HG03175 (cell line): ENCODE results near the gene FFAR1.

Experiments
- ATAC-seq: cut with Tn5 transposase; IDR thresholded peaks from one replicate; pipeline ENCODE4 v1.9.1; 2021; ENCODE audit warnings: mild to moderate bottlenecking, moderate library complexity; ENCODE audit not compliant: unreplicated experiment

Gene FFAR1, protein sequence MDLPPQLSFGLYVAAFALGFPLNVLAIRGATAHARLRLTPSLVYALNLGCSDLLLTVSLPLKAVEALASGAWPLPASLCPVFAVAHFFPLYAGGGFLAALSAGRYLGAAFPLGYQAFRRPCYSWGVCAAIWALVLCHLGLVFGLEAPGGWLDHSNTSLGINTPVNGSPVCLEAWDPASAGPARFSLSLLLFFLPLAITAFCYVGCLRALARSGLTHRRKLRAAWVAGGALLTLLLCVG (N-terminal part only)

DNA sequence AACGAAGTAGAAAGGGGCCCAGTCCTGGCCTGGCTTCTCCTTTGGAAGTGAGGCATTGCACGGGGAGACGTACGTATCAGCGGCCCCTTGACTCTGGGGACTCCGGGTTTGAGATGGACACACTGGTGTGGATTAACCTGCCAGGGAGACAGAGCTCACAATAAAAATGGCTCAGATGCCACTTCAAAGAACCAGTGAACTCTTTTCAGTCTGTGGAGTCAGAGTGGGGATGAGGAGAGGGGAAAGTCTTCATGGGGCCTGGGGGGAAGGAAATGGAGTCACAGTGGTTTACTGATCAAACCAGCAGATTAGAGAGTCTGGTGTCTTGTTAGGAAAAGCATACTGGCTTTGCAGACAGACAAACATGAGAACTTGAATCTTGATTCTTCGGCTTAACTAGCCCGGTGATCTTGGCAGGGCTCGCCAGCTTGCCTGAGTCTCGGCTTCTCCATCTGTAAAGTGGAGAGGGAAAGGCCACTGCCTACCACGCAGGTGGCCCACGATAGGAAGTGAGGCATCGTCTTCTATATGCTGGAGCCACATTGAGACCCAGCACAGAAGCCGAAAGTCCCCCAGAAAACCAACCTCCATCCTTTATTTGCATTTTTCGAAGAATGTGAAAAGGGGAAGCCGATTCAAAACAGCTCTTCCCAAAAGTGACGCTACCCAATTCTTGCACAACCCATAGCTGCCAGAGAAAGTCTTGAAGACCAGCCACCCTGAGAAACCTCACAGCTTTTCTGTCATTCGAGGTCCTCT lies at the start of gene FFAR1:
TSS of gene FFAR1 (plus strand) at position 732 of the 759 bp plus-strand sequence. CDS start 3,650 bp downstream, outside the sequence.
- ATAC-seq, result no peak

DNA sequence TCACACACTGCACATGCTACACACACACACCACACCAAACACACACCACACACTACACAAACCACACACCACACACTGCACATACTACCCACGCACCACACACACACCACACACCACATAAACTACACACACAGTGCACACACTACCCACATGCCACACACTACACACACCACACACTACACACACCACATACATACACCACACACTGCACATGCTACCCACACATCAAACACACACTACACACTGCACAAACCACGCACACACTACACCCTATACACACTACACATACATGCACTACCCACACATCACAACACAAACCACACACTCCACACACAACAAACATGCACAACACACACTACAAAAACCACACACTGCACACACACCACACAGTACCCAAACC lies 49.8 kb upstream of the FFAR1 start:
- ATAC-seq, result no peak

DNA sequence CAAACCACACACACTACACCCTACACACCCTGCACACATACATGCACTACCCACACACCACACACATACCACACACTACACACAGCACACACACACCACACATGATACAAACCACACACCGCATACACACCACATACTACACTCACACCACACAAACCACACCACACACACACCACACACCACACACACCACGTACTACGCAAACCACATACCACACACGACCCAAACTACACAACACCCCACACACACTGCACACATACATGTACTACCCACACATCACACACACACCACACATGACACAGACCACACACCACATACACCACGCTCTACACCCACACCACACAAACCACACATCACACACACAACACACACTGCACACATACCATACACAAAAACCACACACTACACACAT lies 49.1 kb upstream of the FFAR1 start:
- ATAC-seq, result no peak

DNA sequence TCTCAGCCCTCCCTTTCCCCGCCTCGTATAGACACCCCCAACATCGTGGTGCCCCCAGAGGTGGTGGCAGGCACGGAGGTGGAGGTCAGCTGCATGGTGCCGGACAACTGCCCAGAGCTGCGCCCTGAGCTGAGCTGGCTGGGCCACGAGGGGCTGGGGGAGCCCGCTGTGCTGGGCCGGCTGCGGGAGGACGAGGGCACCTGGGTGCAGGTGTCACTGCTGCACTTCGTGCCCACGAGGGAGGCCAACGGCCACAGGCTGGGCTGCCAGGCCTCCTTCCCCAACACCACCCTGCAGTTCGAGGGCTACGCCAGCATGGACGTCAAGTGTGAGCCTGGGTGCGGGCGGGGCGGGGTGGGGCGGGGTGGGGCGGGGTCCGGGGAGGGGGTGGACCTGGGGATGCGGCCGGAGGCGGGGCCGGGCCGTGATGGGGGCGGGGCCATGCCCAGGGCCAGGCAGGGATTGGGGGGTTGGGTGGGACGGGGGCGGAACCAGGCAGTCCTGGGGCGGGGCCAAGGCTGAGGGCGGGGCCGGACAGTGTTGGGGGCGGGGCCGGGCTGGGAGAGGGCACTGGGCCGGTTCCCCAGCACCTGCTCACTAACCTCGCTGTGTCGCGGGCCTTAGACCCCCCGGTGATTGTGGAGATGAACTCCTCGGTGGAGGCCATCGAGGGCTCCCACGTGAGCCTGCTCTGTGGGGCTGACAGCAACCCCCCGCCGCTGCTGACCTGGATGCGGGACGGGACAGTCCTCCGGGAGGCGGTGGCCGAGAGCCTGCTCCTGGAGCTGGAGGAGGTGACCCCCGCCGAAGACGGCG lies 48.0 kb upstream of the FFAR1 start:
- ATAC-seq, result no peak

DNA sequence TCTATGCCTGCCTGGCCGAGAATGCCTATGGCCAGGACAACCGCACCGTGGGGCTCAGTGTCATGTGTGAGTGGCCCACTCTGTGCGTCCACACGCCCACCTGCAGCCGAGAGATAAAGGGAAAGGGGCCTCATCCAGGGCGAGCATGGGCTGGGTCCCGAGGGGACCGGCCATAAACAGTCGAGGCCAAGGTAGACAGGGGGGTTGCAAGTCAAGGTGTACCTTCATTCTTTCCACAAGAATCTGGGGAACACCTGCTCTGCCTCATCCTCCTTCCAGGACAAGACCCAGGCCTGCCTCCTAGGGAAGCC lies 47.4 kb upstream of the FFAR1 start:
- ATAC-seq, result no peak

DNA sequence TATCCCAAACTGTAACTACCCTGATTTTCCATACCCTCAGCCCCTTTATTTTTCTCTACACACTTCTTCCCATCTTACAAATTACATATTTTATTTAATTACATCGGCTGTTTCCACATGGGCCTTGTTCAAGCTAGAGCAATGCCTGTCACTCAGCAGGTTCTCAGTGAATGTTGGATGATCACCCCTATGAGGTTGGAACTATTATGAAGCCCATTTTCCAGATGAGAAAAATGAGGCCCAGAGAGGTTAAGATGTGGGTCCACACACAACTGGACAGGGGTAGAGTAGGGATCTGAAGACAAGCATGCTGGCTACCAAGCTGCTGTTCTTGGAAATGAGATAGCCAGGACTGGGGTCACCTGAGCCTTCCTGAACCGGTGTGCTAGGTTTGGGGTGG lies 45.7 kb upstream of the FFAR1 start:
- no peak for ATAC-seq

DNA sequence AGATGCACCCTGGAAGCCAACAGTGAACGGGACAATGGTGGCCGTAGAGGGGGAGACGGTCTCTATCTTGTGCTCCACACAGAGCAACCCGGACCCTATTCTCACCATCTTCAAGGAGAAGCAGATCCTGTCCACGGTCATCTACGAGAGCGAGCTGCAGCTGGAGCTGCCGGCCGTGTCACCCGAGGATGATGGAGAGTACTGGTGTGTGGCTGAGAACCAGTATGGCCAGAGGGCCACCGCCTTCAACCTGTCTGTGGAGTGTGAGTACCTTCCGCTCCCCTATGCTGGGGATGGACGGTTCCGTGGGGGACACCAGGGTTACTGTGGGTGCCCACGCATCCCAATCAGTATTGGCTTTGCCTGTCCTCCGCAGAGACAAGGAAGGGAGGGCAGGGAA lies 45.3 kb upstream of the FFAR1 start:
- ATAC-seq, result no peak

DNA sequence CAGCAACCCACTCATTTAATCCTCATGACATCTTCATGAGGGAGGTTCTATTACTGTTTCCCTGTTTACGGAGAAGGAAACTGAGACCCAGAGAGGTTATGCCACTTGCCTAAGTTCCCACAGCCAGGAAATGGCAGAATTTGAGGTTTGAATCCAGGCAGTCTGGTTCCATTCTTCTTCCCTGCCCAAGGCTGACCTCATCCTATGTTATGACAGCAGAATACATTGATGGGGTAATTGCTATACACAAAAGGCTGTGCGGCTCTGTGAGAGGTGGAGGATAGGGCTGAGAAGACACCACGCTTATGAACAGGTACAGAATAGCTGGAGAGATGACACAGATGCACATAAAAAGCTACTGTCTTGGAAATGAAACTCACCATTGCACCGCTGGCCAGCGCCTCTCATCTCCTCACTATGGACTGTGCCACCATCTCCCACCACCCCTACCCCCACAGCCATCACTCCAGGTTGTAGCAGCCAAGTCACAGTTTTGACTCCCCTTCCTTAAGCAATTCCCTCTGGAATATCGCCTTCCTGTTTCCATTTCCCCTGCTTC lies 44.3 kb upstream of the FFAR1 start:
- no peak for ATAC-seq

DNA sequence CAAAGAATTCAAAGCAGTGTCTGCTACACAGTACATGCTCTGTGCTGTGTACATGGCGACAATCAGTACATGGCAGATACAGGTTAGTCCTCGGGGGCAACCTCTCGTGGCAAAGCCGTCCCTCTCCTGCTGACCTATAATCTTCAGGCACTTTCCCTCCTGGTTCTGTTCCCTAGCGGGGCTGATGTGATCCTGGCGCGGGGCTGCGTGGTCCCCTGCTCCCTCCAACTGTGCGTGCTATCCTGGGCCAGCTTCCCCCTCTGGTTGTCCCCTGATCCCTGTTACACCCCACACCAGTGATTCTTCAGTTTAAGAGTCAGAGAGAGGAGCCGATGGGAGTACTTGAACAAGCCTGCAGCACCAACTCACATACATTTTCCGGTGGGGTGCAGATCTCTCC lies 43.7 kb upstream of the FFAR1 start:
- no peak for ATAC-seq

DNA sequence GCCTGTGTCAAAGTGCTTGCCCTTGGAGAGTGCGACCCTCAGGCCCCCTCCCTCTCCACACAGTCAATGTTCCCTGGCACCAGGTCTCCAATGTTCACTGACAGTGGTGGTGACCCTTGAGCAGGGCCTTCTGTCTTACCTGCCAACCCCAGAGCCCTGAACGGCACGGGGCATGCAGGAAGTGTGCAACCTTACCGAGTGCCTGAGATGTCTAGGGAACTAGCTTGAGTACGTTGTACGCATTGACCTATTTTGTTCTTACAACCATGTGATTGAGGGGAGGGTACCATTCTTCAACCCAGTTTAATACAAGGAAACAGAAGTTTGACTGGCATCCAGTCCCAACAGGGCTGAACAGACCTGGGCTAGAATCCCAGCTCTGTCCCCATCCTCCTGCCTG lies 42.5 kb upstream of the FFAR1 start:
- no peak for ATAC-seq

DNA sequence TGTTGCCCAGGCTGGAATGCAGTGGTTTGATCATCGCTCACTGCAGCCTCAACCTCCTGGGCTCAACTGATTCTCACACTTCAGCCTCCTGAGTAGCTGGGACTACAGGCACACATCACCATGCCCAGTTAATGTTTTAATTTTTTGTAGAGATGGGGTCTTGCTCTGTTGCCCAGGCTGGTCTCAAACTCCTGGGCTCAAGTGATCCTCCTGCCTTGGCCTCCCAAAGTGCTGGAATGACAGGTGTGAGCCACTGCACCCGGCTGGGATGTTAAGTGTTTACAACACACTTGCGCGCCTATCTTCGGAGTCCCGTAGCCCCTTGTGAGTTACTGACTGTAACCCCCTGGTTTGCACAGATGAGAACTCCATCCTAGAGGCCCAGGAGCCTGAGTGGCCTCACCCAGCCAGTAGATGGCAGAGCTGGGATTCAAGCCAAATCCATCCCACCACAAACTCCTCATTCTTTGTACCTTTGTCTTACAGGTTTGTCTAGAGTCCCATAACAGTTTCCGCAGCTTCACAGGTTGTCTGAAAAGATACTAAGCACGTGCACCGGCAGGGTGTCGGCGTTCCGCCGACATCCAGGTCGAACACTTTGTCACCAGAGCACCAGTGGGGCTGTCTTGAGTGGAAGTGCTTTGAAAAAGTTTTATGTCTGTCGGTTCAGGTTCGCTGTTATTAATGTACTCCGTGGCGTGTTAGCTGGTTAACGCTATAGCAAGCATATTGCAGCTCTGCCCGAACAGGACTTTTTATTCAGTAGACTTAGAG lies 41.0 kb upstream of the FFAR1 start:
- no peak for ATAC-seq

DNA sequence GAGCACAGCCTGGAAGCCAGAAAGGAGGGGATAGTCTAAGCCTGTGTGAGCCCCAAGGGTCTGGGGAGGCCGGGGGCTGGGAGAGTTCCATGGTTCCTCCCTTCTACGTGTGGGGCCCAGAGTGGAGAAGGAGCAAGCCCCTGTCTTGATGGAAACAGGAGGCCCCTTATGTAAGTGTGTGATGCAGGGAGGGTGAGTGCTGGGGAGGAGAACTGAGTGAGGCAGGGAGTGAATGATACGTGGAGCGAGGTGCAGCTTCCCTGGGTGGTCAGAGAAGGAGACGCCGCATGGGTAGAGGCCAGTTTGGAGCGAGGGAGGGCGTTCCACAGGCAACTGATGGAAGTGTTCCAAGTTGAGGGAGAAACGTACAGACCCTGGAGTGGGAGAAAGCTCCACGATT lies 39.8 kb upstream of the FFAR1 start:
- ATAC-seq, result no peak

DNA sequence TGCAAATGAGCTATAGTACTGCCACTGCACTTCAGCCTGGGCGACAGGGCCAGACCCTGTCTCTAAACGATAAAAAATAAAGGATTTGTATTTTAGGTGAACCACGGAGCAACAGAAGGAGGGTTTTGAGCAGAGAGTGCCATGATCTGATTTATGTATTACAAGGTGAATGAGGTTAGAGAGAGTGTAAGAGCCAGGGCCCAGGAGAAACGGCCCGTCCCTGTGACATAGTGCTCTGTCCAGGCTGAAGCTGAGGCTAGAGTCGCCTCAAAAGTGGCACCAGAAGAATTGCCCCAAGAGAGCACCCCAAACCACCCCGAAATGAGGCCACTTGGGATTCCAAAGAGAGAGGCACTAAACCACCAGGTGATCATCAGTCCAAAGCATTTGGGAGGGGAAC lies 38.8 kb upstream of the FFAR1 start:
- ATAC-seq, result no peak

DNA sequence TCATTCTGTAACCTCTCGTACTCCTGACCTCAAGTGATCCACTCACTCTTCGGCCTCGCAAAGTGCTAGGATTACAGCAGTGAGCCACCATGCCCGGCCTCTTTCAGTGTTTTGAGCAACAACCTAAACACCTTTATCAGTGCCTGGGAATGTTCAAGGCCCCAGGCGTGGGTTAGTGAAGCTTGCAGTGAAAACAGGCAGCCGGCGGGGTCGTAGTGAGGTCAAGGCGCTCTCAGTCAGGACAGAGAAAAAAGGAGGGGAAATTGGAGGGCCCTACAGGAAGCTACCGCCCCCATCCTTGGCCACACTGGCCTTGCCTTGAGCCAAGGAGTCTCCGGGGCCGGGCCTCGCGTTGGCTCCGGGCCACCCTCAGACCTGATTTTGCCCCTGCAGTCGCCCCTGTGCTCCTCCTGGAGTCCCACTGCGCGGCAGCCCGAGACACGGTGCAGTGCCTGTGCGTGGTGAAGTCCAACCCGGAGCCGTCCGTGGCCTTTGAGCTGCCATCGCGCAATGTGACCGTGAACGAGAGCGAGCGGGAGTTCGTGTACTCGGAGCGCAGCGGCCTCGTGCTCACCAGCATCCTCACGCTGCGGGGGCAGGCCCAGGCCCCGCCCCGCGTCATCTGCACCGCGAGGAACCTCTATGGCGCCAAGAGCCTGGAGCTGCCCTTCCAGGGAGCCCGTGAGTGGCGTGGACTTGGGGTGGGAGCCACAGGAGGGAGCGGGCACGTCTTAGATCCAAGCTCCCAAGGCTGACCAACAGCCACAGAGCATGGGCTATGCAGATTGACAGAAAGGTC lies 38.0 kb upstream of the FFAR1 start:
- no peak for ATAC-seq

DNA sequence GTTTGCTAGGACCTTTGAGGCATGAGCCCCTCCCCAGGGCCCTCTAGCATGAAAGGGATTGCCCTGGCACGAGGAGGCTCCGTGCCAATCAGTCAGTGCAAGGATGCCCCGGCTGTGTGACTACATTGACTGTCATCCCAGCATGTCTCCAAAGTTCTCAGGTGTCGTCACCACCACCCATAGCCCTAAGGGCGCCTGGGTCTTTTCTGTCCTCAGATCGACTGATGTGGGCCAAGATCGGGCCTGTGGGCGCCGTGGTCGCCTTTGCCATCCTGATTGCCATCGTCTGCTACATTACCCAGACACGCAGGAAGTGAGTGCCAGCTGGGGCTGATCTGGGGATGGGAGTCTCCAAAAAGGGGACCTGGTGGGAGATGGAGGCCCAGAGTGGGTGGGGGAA lies 37.4 kb upstream of the FFAR1 start:
- no peak for ATAC-seq

DNA sequence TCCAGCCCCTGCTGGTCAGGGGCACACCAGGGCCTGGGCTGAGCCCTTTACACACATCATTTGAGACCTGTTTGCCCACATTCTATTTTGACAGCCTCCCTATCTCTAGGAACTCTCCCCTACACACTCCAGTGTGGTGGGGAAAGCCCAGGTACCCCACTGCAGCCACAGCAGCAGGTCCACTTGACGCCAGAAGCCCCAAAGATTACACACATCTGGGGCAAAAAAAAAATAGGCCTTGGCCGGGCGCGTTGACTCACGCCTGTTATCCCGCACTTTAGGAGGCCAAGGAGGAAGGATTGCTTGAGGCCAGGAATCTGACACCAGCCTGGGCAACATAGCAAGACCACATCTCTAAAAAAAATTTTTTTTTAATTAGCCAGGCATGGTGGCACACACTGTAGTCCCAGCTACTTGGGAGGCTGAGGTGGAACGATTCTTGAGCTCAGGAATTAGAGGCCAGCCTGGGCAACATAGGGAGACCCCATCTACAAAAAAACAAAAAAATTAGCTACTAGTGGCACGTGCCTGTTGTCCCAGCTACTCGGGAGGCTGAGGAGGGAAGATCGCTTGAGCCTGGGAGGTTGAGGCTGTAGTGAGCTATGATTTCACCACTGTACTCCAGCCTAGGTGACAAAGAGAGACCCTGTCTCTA lies 36.8 kb upstream of the FFAR1 start:
- no peak for ATAC-seq

DNA sequence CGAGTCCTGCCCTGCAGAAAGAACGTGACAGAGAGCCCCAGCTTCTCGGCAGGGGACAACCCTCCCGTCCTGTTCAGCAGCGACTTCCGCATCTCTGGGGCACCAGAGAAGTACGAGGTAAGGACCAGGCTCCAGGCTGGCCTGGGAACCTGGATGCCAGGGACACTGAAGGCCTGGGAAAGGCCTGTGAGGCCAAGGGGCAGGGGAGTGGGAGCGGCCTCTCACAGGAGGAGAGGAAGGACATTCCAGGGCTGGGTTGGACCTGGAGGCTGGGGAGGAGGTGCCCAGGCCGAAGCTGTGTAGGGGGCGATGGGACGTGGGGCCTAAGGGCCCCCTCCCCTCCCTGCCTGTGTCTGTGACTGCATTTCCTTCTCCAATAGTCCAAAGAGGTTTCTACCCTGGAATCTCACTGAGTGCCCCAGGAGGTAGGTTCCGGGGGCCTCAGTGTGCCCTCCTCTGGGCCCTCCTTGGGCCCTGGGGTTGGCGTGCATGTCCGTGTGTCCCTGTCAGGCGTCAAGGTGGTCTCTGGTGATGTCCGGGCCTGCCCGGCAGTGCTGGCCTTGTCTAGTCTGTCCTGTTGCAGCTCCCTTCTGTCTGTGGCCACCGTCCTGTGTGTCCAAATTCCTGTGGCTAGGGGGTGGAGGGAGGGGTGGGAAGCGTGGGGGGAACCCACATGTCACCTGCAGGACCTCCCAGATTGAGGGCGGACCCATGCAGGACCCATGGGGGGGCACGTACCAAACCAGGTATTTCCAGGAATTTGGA lies 35.6 kb upstream of the FFAR1 start:
- no peak for ATAC-seq

DNA sequence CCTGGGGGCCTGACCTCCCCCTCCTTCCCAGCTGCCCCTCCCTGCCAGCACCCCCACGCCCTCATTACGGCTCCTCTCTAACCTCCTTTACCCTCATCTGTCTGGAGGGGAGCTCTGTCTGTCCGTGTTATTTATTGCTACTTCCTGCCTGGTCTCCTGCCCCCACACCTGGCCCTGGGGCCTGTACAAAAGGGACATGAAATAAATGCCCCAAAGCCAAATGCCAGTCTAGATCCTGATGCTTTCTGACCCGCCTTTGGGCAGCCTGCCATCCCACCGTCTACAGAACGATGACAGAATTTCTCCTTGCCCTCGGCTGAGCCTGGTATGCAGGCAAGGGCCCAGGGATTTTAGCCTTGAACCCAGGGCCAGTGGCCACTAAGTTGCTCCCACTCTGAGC lies 34.1 kb upstream of the FFAR1 start:
- no peak for ATAC-seq

DNA sequence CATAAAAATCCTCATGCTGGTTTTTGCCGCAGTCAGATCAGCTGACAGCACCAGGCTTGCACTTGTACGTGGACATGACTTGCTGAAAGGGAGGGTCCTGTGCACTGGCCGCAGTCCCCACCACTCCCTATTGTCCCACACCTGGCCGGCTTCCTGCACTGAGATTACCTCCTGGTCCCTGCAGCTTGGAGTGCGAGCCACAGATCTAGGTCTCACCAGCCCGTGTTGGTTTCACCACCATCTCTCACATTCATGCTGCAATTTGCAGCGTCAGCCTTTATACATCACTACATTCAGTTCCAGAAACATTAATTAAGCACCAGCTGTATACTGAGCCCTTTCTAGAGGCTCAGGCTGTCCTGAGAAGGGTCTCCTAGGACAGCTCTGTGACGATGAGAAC lies 33.7 kb upstream of the FFAR1 start:
- ATAC-seq, result no peak
